HG03520 (cell line): ENCODE data around the gene CEMIP.

Experiments
- ATAC-seq: cut with Tn5 transposase; IDR thresholded peaks from one replicate; pipeline ENCODE4 v1.9.1; 2021; ENCODE audit warnings: mild to moderate bottlenecking, moderate library complexity; ENCODE audit not compliant: unreplicated experiment

CEMIP gene

GRCh38 chr15:80822256-80822655 lies 43.1 kb downstream of the CEMIP start:
- no peak for ATAC-seq

- no peak for ATAC-seq
Observed at GRCh38 chr15:80822676-80823075, 43.5 kb downstream of the CEMIP start.

DNA sequence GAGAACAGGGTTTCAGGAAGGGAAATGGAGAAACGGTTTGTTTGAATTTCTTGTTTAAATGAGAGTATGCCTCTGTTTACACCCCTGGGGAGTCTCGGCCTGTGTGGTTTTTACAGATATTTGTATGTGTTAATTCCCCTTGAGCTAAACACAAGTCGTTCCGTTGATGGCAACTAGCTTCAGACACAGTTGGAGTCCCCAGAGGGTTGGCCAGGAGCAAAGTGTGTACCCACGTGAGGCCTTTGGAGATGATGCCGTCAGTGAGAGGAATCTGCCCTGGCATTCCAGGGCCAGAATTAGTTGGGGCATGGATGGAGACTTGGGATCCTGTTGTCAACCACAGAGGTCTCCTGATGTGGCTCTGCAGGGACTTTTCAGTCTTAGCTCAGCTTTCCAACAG lies 44.0 kb downstream of the CEMIP start:
- no peak for ATAC-seq

DNA sequence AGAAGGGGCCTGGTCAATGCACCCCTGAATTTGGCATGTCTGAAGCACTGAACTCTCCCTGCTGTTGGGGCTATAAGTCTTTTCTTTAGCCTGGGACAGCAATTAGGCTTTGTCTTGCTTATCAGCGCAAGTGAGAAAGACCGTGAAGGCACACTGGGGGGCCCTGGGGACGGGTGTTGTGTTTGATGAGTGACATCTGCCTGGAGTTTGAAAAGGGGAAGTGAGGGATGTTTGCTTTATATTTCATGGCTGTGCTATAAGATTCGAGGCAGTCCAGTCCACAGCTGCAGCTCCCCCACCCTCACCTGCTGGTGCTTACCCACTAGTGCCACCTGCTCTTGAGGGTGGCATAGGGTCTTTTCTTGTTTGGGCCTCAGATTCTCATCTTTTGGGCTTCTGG lies 44.8 kb downstream of the CEMIP start:
- ATAC-seq, result no peak

DNA sequence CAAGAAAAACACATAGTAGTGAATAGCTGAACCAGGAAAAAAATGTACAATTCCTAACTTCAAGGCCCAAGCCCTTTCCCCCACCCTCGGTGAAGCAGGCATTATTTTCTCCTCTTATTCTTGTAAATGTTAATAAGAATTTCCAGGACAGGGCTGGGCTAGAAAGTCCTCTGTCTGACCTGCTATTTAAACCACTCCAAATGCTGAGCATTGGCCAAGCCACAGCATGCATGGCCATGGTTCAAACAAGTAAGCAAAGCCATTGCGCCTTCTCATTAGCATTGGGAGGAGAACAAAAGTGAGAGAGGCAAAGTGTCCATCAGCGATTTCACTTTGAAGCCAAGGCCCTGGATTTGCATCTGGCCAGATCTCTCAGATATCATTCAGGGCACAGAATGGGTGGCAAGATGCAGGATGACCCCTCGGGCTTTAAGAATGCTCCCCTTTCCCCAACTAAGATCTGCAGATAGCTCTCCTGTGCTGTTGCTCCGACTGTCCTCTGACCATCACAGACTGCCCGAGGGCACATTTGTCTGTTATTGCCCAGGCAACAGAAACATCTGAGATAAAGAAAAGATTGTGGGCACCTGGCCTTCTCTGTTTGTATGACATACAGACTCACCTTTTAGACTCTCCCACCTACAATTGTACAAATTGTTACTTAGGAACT lies 46.3 kb downstream of the CEMIP start:
- ATAC-seq, result no peak

- ATAC-seq, result no peak
Observed at GRCh38 chr15:80828796-80829195, 49.6 kb downstream of the CEMIP start.

- no peak for ATAC-seq
Observed at GRCh38 chr15:80830677-80831076, 51.5 kb downstream of the CEMIP start.

DNA sequence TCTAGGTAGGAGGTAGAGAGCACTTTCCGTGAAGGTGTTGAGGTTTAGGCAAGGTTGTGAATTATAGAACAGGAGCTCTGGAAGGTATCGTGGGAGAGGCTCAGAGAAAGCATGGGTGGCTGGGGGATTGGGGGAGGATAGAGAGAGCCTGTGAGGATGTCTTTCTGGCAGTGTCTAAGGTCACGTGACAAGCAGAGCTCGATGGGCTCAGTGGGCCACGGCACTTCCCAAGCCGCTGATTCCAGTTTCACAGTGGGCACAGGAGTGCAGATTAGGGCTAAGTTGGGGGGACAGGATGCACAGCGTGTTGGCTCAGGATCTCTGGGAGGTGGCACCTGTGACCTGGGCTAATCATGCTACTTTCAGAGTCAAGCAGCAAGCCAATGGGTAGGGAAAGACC lies 52.0 kb downstream of the CEMIP start:
- no peak for ATAC-seq

- no peak for ATAC-seq
Observed at GRCh38 chr15:80831606-80832224, 52.5 kb downstream of the CEMIP start.

- no peak for ATAC-seq
Observed at GRCh38 chr15:80832686-80833085, 53.5 kb downstream of the CEMIP start.

DNA sequence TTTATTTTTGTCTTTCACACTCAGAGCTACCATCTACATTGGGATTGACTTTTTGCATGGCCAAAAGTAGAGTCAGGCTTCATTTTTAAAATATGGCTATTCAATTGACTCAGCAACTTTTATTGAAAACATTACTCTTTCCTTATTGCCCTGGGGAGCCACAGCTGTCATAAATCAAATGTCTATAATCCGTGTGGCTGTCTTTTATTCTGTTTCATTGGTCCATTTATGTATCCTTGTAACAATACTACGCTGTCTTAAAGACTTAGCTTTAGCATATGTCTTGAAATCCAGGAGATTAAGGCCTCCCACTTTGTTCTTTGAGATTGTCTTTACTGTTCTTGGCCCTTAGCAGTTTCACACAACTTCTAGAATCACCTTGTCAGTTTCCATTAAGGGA lies 55.2 kb downstream of the CEMIP start:
- ATAC-seq, result no peak

DNA sequence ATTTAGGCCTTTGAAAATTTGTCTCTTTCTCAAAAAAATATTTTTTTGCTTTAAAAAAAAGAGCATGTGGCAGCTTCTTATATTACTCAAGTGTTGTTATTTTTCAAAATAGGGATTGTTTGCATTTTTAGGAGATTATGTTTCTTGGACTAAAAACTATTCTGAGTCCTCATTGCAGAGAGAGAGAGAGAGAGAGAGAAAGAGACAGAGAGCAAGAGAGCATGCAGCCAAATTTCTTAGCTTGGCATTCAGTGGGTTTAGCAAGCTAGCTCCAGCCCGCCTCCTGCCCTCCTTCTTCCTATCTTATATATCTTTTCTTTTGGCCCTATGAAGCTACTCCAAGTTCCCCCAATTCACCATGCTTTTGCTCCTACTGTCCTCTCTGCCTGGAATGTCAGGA lies 55.7 kb downstream of the CEMIP start:
- no peak for ATAC-seq

GRCh38 chr15:80835336-80835735 lies 56.2 kb downstream of the CEMIP start:
- ATAC-seq, result no peak

DNA sequence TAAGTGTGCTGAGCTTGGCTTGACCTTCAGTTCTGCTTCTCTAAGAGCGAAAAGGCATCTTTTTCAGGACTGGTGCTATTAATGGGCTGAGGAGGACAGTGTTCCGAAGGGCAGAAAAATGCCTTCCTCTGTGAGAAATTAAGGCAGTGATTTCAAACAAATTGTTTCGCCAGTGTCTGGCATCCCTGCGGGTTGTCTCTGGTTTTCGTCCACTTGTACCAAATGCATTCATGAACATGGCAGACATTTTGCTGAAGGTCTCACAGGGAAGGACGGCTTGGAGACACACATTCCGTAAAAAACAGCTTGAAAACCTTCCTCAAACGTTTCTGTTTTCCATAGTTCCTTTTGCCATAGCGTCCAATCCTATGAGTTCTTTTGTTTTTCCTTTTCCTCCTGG lies 57.1 kb downstream of the CEMIP start:
- no peak for ATAC-seq

DNA sequence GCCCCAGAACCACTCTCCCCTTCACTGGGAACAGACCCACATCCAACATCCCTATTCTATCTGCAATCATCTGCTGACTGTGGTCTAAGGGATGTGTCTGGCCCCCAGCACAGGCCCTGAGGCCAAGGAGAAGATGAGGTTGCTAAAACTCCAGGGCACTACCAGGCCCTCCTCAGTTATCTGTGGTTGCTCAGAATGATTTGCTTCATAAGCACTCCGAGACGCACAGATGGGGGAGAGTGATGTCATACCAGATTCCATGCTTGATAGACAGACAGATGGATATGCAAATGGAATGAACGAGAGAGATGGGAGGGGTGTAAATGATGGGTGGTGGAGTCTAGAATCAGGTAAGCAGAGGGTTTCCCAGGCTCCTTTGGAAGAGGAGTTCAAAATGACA lies 57.8 kb downstream of the CEMIP start:
- no peak for ATAC-seq

DNA sequence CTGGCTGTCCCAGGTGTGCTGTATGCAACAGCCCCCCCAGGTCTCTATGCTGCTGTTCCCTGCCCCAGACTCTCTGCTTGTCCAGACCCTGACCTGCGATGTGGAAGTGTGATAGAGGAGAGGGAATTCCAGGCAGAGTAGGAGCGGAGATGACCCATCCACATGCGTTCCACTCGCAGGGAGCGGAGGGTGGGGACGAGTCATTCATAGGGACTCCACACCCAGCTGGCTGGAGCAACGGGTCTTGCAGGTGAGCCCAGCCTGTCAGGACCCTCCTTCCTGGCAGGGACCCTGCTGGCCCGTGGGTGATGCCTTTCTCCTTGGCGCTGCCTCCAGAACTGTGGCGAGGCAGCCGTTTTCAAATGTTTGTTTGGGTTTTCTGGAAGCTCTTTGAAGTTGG lies 58.8 kb downstream of the CEMIP start:
- no peak for ATAC-seq

GRCh38 chr15:80838666-80839065 lies 59.5 kb downstream of the CEMIP start:
- no peak for ATAC-seq

DNA sequence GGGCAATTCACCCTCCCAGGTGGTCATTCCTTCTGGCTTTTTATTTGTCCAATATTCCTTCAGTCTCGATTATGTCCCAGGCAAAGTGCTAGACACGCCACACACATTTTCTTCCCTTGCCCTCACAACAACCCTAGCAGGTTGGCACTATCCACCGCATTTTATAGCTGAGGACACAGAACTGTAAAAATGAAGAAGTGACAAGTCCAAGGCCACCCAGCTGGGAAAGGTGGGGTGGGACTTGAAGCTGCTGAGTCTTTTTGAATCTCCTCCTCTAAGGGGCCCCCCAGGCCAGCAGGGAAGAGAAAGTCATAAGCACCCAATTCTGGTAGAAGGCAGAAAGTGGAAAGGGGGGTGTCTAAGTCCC lies 60.6 kb downstream of the CEMIP start:
- no peak for ATAC-seq

DNA sequence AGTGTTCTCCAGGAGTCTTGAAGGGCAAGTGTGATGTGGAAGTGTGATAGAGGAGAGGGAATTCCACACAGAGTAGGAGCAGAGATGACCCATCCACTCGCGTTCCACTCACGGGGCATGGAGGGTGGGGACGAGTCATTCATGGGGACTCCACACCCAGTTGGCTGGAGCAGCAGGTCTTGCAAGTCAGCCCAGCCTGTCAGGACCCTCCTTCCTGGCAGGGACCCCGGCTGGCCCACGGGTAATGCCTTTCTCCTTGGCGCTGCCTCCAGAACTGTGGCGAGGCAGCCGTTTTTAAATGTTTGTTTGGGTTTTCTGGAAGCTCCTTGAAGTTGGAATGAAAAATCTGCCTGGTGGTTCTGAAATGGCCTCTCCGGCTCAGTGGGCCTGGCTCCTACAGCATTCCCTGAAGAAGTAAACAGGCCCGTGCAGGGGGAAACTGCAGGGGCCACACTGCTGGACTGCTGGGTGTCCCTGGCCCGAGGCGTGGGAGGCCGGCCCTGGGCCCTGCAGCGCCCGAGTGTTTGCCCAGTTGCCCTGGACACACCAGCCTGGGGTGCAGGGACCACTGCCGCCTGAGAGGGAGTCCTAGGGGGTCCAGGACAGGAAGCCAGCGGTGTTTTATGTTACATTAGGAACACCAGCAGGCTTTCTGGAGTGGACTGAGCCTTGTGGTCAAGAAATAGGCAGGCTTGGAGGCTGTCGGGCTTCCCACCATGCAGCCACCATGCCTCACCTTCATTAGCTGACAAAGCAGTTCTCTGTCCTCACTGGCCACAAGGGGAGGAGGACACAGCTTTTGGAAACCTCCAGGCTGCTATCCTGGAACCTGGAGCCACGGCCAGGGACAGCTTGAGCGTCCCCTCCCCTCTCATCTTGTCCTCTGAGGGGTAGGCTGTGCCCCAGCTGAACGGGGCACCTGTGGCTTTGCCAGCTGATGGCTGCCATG lies 61.3 kb downstream of the CEMIP start:
- no peak for ATAC-seq

- ATAC-seq, result no peak
Observed at GRCh38 chr15:80841541-80841940, 62.4 kb downstream of the CEMIP start.

DNA sequence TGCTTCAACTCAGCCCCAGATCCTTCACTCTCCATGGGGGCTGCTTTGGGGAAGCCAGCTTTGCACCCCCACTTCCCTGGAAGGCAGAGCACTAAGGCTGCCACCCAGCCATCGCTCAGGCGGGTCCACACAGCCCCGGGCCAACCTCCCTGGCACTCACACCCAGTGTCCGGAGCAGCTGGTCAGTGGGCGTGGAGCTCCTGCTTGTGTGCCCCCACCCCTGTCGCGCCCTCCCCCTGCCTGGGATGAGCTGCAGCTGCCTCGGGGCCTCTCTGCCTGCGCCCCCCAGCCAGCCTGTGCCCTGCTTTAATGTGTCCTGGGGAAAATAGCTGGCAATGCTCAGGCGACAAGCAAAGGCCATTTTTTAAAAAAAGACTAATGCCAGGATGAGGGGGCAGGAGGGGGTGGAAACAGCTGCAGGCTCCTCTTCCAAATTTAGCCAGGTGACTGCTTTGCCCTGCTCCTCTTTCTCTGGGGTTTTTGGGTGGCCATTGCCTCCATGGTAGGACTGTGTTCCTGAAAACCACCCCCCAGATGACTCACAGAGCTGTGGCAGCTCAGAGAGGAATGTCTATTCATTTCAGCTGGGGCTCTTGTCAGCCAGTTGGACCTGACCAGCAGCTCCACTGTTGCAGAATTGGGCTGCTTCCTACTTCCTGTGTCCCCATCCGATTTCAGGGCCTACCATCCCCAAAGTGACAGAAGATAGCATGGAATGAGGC lies 65.0 kb downstream of the CEMIP start:
- no peak for ATAC-seq
